HFF-Myc (cell line): ENCODE data around the gene JAML.

Experiments used
- DNase-seq: peaks from one replicate; pipeline ENCODE4 v3.0.0-alpha.2; 2011; ENCODE audit warnings: low read depth; ENCODE audit errors: extremely low read depth
- H3K4me3 ChIP-seq: replicated peaks from 2 replicates; pipeline ENCODE4 v1.5.1; 2011; ENCODE audit warnings: low read depth, mild to moderate bottlenecking, control low read depth, low read length
- TF ChIP-seq, protein P1 (sequence below): IDR thresholded peaks from 2 replicates; pipeline ENCODE4 v1.5.1; 2012; ENCODE audit warnings: mild to moderate bottlenecking, low read depth, low read length, control low read depth; ENCODE audit errors: missing control alignments

The JAML gene

GRCh38 chr11:118263695-118264568, 39.1 kb upstream of the JAML start, which contains the start of gene MPZL2:
Gene MPZL2 (minus strand): TSS chr11:118264297. CDS start chr11:118264153, 144 bp downstream.
- H3K4me3 ChIP-seq: no peak within 1 kb of the TSS
- DNase-seq: no peak
- TF ChIP-seq, protein P1, sequence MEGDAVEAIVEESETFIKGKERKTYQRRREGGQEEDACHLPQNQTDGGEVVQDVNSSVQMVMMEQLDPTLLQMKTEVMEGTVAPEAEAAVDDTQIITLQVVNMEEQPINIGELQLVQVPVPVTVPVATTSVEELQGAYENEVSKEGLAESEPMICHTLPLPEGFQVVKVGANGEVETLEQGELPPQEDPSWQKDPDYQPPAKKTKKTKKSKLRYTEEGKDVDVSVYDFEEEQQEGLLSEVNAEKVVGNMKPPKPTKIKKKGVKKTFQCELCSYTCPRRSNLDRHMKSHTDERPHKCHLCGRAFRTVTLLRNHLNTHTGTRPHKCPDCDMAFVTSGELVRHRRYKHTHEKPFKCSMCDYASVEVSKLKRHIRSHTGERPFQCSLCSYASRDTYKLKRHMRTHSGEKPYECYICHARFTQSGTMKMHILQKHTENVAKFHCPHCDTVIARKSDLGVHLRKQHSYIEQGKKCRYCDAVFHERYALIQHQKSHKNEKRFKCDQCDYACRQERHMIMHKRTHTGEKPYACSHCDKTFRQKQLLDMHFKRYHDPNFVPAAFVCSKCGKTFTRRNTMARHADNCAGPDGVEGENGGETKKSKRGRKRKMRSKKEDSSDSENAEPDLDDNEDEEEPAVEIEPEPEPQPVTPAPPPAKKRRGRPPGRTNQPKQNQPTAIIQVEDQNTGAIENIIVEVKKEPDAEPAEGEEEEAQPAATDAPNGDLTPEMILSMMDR: no peak

DNA sequence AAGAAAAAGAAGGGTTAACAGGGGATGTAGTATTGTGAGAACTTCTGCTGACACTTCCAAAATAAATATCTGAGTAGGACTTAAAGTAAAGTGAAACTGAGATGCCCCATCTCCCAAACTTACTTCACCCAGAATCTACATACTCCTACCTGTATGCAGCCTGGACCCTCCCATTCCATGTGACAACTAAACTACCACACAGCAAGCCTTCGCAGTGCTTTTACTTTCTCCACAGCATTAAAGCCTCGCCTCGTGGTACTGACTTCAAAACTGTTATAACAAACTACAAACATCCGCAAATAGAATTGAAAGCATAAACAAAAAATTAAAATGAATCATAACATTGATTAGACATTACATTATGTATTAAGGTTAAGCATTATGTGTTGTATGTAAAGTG, 38.3 kb upstream of the JAML start:
- DNase-seq: no peak
- no peak overlapping the region for H3K4me3 ChIP-seq
- TF ChIP-seq, protein P1: no peak

- no peak overlapping the region for H3K4me3 ChIP-seq
- TF ChIP-seq, protein P1: no peak
- DNase-seq: no peak
These were observed 35.5 kb upstream of the JAML start for GRCh38 chr11:118260353-118260752.

DNA sequence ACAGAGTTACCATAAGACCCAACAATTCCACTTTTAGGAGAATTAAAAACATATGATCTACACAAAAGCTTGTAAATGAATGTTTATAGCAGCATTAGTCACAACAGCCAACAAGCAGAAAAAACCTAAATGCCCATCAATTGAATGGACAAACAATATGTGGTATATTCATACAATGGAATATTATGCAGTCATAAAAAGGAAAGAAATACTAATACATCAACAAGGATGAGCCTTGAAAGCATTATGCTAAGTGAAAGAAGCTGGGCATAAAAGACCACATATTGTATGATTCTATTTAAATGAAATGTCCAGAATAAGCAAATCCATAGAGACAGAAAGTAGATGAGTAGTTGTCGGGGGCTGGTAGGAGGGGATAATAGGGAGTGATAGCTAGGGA, 34.3 kb upstream of the JAML start:
- H3K4me3 ChIP-seq: no peak overlapping the region
- no peak for DNase-seq
- TF ChIP-seq, protein P1: no peak

DNA sequence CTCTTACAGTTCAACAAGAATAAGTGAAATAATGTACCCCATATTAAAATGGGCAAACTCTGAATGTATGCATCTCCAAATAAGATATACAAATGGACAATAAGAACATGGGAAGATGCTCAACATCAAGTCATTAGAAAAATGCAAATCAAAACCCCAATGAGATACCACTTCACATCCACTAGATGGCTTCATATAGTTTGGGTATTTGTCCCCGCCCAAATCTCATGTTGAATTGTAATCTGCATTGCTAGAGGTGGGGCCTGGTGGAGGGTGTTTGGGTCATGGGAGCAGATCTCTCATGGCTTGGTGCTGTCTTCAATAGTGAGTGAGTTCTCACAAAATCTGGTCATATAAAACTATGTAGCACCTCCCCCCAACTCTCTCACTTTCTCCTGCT, 33.6 kb upstream of the JAML start:
- no peak overlapping the region for H3K4me3 ChIP-seq
- DNase-seq: no peak
- TF ChIP-seq, protein P1: peak; percentile 13

DNA sequence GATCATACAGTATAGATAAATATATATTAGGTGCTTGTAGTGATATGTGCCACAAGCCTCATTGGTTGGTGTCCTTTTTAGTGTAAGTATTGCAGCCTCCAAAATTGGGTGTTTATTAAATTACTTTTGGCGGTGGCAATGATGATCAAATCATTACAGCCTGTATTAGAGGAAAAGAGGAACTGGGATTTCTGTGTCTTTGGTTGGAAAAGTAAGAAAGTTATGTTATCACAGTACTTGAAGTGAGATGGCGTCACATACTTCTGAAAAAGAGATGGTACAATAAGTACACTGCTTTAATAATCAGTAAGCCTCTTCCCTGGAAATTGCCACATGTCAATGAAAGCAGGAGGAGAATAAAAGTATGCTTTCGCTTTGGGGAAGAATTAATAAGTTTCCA, 27.9 kb upstream of the JAML start:
- DNase-seq: no peak
- peak overlapping the region; percentile 51; the same call in 1 of the 2 replicates for H3K4me3 ChIP-seq
- TF ChIP-seq, protein P1: no peak
